K562 (cell line): ENCODE measurements around the gene BBC3. TPM values are rescaled to one million over a fixed set of nuclear protein-coding genes. Genes with fewer than 3 reads are reported as not detected.

Experiments used
- COPS2 ChIP-seq: fragments of 450-650 bp; conservative IDR thresholded peaks from 2 replicates; pipeline ENCODE4 v1.6.1; 2016; ENCODE audit warnings: mild to moderate bottlenecking, moderate library complexity
- EP400 ChIP-seq: fragments of 450-650 bp; IDR thresholded peaks from 2 replicates; pipeline ENCODE4 v1.6.1; 2017; ENCODE audit warnings: antibody characterized with exemption, mild to moderate bottlenecking, moderate library complexity
- ESRRA ChIP-seq: fragments of 450-650 bp; IDR thresholded peaks from 2 replicates; pipeline ENCODE4 v1.6.1; 2014; ENCODE audit warnings: low read depth, mild to moderate bottlenecking, moderate library complexity, borderline replicate concordance
- ILF3 ChIP-seq: fragments of 450-650 bp; IDR thresholded peaks from 2 replicates; pipeline ENCODE4 v1.6.1; 2018; ENCODE audit warnings: antibody characterized with exemption, mild to moderate bottlenecking, moderate library complexity, borderline replicate concordance
- MCM2 ChIP-seq: fragments of 450-650 bp; IDR thresholded peaks from 2 replicates; pipeline ENCODE4 v1.6.1; 2017; ENCODE audit warnings: low read depth, mild to moderate bottlenecking
- NCOA4 ChIP-seq: fragments of 450-650 bp; IDR thresholded peaks from 2 replicates; pipeline ENCODE4 v1.6.1; 2018; ENCODE audit warnings: mild to moderate bottlenecking; ENCODE audit not compliant: partially characterized antibody
- PHB2 ChIP-seq: fragments of 450-650 bp; IDR thresholded peaks from 2 replicates; pipeline ENCODE4 v1.6.1; 2017; ENCODE audit warnings: low read depth
- POLR2AphosphoS5 ChIP-seq: IDR thresholded peaks from 2 replicates; pipeline ENCODE4 v1.6.1; 2011; ENCODE audit warnings: mild to moderate bottlenecking, low read depth, low read length, moderate library complexity; ENCODE audit not compliant: control insufficient read depth, insufficient read depth
- SAFB ChIP-seq: fragments of 200-400 bp; formaldehyde crosslinking; IDR thresholded peaks from 2 replicates; pipeline ENCODE4 v1.6.1; 2017; ENCODE audit warnings: low read depth, low read length, borderline replicate concordance
- SMAD2 ChIP-seq: fragments of 150-350 bp; IDR thresholded peaks from 2 replicates; pipeline ENCODE4 v1.6.1; 2014; ENCODE audit warnings: low read depth, mild to moderate bottlenecking, low read length
- SP2 ChIP-seq: IDR thresholded peaks from 2 replicates; pipeline ENCODE4 v1.6.1; 2011; ENCODE audit warnings: mild to moderate bottlenecking, low read depth, low read length, moderate library complexity; ENCODE audit not compliant: poor library complexity, severe bottlenecking; ENCODE audit errors: extremely low read depth
- SRF ChIP-seq, 2 experiments: fragments of 250-450, 450-650 bp in 1 of 2; sonication (Bioruptor Pico) in 1 of 2; sonication (generic) in 1 of 2; formaldehyde crosslinking; IDR thresholded peaks; 2 replicates each; pipeline versions ENCODE4 v1.5.0 to v1.5.1; 2020 to 2022; ENCODE audit warnings: mild to moderate bottlenecking in 1 of 2, missing genetic modification reagents in 1 of 2
- TAF7 ChIP-seq: fragments of 450-650 bp; IDR thresholded peaks from 2 replicates; pipeline ENCODE4 v1.6.1; 2016; ENCODE audit warnings: missing genetic modification characterization, missing compliant biosample characterization
- TAF9B ChIP-seq: fragments of 450-650 bp; IDR thresholded peaks from 2 replicates; pipeline ENCODE4 v1.6.1; 2018; ENCODE audit warnings: mild to moderate bottlenecking; ENCODE audit not compliant: partially characterized antibody
- ZNF124 ChIP-seq: sonication (generic); formaldehyde crosslinking; IDR thresholded peaks from 2 replicates; pipeline ENCODE4 v1.8.1; 2022; ENCODE audit warnings: missing genetic modification reagents
- ZNF436 ChIP-seq: fragments of 250-450, 450-650 bp; sonication (Bioruptor Pico); formaldehyde crosslinking; IDR thresholded peaks from 2 replicates; pipeline ENCODE4 v1.7.0; 2020; ENCODE audit warnings: mild to moderate bottlenecking
- ZNF561 ChIP-seq: fragments of 450-650 bp; formaldehyde crosslinking; conservative IDR thresholded peaks from 2 replicates; pipeline ENCODE4 v1.4.0; 2020; ENCODE audit warnings: mild to moderate bottlenecking, moderate library complexity
- ZNF77 ChIP-seq: fragments of 250-450 bp; sonication (Bioruptor Pico); IDR thresholded peaks from 2 replicates; pipeline ENCODE4 v1.5.0; 2020
- polyA plus RNA-seq, 8 experiments: library from polyadenylated mRNA; depleted of rRNA in 4 of 8; stranded (reverse) in 5 of 8; unstranded in 3 of 8; fragments of >200 nt; fragmentation: Nextera tagmentation in 2 of 8; fragmentation: Illumina TruSeq in 1 of 8; extraction: Ambion mirVana in 2 of 8; extraction: Trizol in 1 of 8; gene quantifications; 2 replicates each; pipeline versions ENCODE4 v1.2.1 to v1.2.3, GENCODE V29; 2011 to 2014; ENCODE audit warnings: inconsistent platforms in 1 of 8, missing spikeins in 1 of 8
- total RNA-seq, 7 experiments: library from RNA; depleted of rRNA in 6 of 7; stranded (reverse); fragments of >200 nt in 6 of 7; fragmentation: Illumina TruSeq in 2 of 7; extraction: Trizol in 2 of 7; gene quantifications; 2 replicates each; pipeline versions ENCODE4 v1.2.1 to v1.2.3, GENCODE V29; 2011 to 2021; ENCODE audit warnings: low replicate concordance in 1 of 7
- TF ChIP-seq, protein P1 (sequence below): fragments of 250-450 bp; sonication (Bioruptor Pico); IDR thresholded peaks from 2 replicates; pipeline ENCODE4 v1.8.0; 2022; ENCODE audit warnings: moderate library complexity, mild to moderate bottlenecking, inconsistent platforms
- TF ChIP-seq, protein P2 (sequence below): fragments of 450-650 bp; IDR thresholded peaks from 2 replicates; pipeline ENCODE4 v1.6.1; 2016; ENCODE audit warnings: mild to moderate bottlenecking
- TF ChIP-seq, protein P3 (sequence below): fragments of 450-650 bp; IDR thresholded peaks from 2 replicates; pipeline ENCODE4 v1.6.1; 2016; ENCODE audit warnings: antibody characterized with exemption
- TF ChIP-seq, protein P4 (sequence below): fragments of 250-450 bp; sonication (Bioruptor Pico); IDR thresholded peaks from 2 replicates; pipeline ENCODE4 v1.8.0; 2021; ENCODE audit warnings: moderate library complexity, mild to moderate bottlenecking, inconsistent platforms
- TF ChIP-seq, protein P5 (sequence below): sonication (generic); formaldehyde crosslinking; IDR thresholded peaks from 2 replicates; pipeline ENCODE4 v1.8.0; 2022; ENCODE audit warnings: mild to moderate bottlenecking, missing genetic modification reagents

The BBC3 gene
- total and polyA plus RNA-seq, 9 of the 15 experiments (the other 6 are each of a cell fraction or from before 2014, with no cell fraction given): 0.15 to 30.7 (median 4.8) TPM

DNA sequence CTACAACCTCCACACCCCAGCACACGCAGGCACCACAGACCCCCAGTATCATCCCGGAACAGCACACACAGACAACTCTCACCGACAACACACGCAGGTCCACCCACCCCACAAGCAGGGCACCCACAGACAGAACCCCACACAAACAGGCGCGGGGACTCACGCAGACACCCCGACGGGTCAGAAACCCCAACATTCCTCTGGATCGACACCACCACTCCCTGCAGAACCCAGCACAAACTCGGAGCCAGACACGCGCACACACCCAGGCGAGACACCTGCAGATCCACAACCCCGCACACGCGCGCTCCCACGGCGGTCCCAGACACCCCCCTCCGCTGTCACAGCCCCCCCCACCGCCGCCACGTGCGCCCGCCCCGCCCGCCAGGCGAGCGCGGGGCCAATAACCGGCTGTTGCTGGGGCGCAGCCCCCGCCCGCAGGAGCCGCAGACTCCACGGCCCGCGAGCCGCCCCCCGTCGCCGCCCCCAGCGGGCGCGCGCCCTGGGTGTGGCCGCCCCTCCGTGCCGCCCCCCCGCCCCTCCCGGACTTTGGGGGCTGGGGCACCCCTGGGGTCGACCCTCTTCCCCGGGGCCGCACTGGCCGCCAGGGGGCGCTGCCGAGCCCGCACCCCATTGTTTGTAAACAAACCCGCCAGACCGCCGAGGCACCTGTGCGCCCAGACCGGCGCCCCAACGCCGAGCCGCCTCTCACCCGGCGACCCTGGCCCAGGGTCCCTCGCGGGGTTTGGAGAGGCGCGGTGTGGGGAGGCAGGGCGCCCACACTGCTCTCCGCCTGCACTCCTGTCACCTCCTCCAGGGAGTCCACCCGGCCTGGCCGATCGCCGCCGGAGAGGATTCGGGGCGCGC is 712 bp downstream of the BBC3 start (continued):
- TF ChIP-seq ZNF436 (CRISPR knock-in tag): peak; percentile 93
- TF ChIP-seq SMAD2: no peak
- no peak for TF ChIP-seq MCM2
- TF ChIP-seq, protein P1, sequence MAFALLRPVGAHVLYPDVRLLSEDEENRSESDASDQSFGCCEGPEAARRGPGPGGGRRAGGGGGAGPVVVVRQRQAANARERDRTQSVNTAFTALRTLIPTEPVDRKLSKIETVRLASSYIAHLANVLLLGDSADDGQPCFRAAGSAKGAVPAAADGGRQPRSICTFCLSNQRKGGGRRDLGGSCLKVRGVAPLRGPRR (CRISPR knock-in tag): no peak
- TF ChIP-seq, protein P2, sequence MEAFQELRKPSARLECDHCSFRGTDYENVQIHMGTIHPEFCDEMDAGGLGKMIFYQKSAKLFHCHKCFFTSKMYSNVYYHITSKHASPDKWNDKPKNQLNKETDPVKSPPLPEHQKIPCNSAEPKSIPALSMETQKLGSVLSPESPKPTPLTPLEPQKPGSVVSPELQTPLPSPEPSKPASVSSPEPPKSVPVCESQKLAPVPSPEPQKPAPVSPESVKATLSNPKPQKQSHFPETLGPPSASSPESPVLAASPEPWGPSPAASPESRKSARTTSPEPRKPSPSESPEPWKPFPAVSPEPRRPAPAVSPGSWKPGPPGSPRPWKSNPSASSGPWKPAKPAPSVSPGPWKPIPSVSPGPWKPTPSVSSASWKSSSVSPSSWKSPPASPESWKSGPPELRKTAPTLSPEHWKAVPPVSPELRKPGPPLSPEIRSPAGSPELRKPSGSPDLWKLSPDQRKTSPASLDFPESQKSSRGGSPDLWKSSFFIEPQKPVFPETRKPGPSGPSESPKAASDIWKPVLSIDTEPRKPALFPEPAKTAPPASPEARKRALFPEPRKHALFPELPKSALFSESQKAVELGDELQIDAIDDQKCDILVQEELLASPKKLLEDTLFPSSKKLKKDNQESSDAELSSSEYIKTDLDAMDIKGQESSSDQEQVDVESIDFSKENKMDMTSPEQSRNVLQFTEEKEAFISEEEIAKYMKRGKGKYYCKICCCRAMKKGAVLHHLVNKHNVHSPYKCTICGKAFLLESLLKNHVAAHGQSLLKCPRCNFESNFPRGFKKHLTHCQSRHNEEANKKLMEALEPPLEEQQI: no peak
- TF ChIP-seq SAFB: peak; percentile 69; the same call in 1 of the 2 replicates
- no peak for TF ChIP-seq ZNF77 (CRISPR knock-in tag)
- 0 out of 2 replicates have a peak, but pooled peaks have one; percentile 13 for TF ChIP-seq TAF7 (tag)
- TF ChIP-seq, protein P3, sequence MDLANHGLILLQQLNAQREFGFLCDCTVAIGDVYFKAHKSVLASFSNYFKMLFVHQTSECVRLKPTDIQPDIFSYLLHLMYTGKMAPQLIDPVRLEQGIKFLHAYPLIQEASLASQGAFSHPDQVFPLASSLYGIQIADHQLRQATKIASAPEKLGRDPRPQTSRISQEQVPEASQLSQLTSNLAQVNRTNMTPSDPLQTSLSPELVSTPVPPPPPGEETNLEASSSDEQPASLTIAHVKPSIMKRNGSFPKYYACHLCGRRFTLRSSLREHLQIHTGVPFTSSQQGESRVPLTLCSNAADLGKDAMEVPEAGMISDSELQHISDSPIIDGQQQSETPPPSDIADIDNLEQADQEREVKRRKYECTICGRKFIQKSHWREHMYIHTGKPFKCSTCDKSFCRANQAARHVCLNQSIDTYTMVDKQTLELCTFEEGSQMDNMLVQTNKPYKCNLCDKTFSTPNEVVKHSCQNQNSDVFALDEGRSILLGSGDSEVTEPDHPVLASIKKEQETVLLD: peak; percentile 87
- TF ChIP-seq ZNF124 (CRISPR knock-in tag): no peak
- TF ChIP-seq ILF3: no peak
- no peak for TF ChIP-seq SP2
- peak; percentile 67; the same call in 1 of the 2 replicates for TF ChIP-seq EP400
- TF ChIP-seq, protein P4, sequence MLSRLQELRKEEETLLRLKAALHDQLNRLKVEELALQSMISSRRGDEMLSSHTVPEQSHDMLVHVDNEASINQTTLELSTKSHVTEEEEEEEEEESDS: no peak
- TF ChIP-seq ESRRA: 0 out of 2 replicates have a peak, but pooled peaks have one; percentile 11
- no peak for TF ChIP-seq NCOA4
- TF ChIP-seq POLR2AphosphoS5: no peak
- TF ChIP-seq, protein P5, sequence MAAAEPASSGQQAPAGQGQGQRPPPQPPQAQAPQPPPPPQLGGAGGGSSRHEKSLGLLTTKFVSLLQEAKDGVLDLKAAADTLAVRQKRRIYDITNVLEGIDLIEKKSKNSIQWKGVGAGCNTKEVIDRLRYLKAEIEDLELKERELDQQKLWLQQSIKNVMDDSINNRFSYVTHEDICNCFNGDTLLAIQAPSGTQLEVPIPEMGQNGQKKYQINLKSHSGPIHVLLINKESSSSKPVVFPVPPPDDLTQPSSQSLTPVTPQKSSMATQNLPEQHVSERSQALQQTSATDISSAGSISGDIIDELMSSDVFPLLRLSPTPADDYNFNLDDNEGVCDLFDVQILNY: no peak
- TF ChIP-seq SRF (CRISPR knock-in tag; IDR thresholded peaks at IDR 0.05): no peak
- TF ChIP-seq PHB2: peak; percentile 61
- no peak for TF ChIP-seq COPS2
- no peak for TF ChIP-seq TAF9B
- no peak for TF ChIP-seq ZNF561
